Neural progenitor cell (in vitro differentiated cells): ENCODE results near the gene CHST12. TPM values are rescaled to one million over a fixed set of nuclear protein-coding genes. Genes with fewer than 3 reads are reported as not detected.

Experiments
- DNase-seq: peaks from one replicate; pipeline ENCODE4 v3.0.0-alpha.2; 2016; ENCODE audit warnings: low spot score
- H2AFZ ChIP-seq: fragments of 200-600 bp; sonication (generic); replicated peaks from 2 replicates; pipeline ENCODE4 v1.6.1; 2016; ENCODE audit warnings: antibody characterized with exemption
- H3F3A ChIP-seq: fragments of 200-600 bp; sonication (generic); 2 replicates; pipeline ENCODE4 v1.6.1; 2016; ENCODE audit warnings: antibody characterized with exemption, low read depth
- H3K27ac ChIP-seq: fragments of 200-600 bp; sonication (generic); 2 replicates; pipeline ENCODE4 v1.5.1; 2016; ENCODE audit warnings: mild to moderate bottlenecking
- H3K27me3 ChIP-seq: fragments of 200-600 bp; sonication (generic); 2 replicates; pipeline ENCODE4 v1.6.1; 2016; ENCODE audit warnings: mild to moderate bottlenecking, moderate library complexity
- H3K36me3 ChIP-seq: fragments of 200-600 bp; sonication (generic); 2 replicates; pipeline ENCODE4 v1.5.1; 2016
- H3K4me1 ChIP-seq: fragments of 200-600 bp; sonication (generic); 2 replicates; pipeline ENCODE4 v1.6.1; 2016; ENCODE audit warnings: mixed run types
- H3K4me2 ChIP-seq: fragments of 200-600 bp; sonication (generic); 2 replicates; pipeline ENCODE4 v1.6.1; 2016
- H3K4me3 ChIP-seq: fragments of 200-600 bp; sonication (generic); 2 replicates; pipeline ENCODE4 v1.5.1; 2016
- H3K79me2 ChIP-seq: fragments of 200-600 bp; sonication (generic); 2 replicates; pipeline ENCODE4 v1.6.1; 2016; ENCODE audit warnings: low read depth
- H3K9ac ChIP-seq: fragments of 200-600 bp; sonication (generic); 2 replicates; pipeline ENCODE4 v1.6.1; 2016
- H3K9me3 ChIP-seq: fragments of 200-600 bp; sonication (generic); 2 replicates; pipeline ENCODE4 v1.5.1; 2016; ENCODE audit warnings: low read depth
- H4K20me1 ChIP-seq: fragments of 200-600 bp; sonication (generic); 2 replicates; pipeline ENCODE4 v1.6.1; 2016; ENCODE audit warnings: low read depth
- H3K27ac Mint-ChIP-seq: 3 replicates; pipeline ENCODE4 v1.8.0; 2021; ENCODE audit warnings: mixed read lengths
- H3K27me3 Mint-ChIP-seq: 2 replicates; pipeline ENCODE4 v1.8.0; 2022; ENCODE audit warnings: low read depth, mild to moderate bottlenecking, inconsistent platforms, moderate library complexity, mixed read lengths; ENCODE audit not compliant: insufficient read depth
- H3K36me3 Mint-ChIP-seq: 3 replicates; pipeline ENCODE4 v1.8.0; 2021; ENCODE audit warnings: mixed read lengths
- H3K4me1 Mint-ChIP-seq: 3 replicates; pipeline ENCODE4 v1.8.0; 2021; ENCODE audit warnings: mixed read lengths
- H3K4me3 Mint-ChIP-seq: 3 replicates; pipeline ENCODE4 v1.8.0; 2021; ENCODE audit warnings: mild to moderate bottlenecking, moderate library complexity, mixed read lengths
- H3K9me3 Mint-ChIP-seq: 3 replicates; pipeline ENCODE4 v1.8.0; 2020; ENCODE audit warnings: mixed read lengths
- CTCF ChIP-seq: fragments of 200-600 bp; sonication (generic); IDR thresholded peaks from 2 replicates; pipeline ENCODE4 v1.5.1; 2017; ENCODE audit warnings: antibody characterized with exemption, mild to moderate bottlenecking
- EZH2 ChIP-seq: fragments of 200-600 bp; sonication (generic); IDR thresholded peaks from 2 replicates; pipeline ENCODE4 v1.6.1; 2017; ENCODE audit warnings: antibody characterized with exemption, mild to moderate bottlenecking, moderate library complexity
- EZH2phosphoT487 ChIP-seq: fragments of 200-600 bp; sonication (generic); IDR thresholded peaks from 2 replicates; pipeline ENCODE4 v1.6.1; 2017; ENCODE audit warnings: antibody characterized with exemption
- total RNA-seq: library from RNA; depleted of rRNA; stranded (reverse); fragments of >200 nt; gene quantifications from 2 replicates; pipeline ENCODE4 v1.2.3, GENCODE V29; 2015; ENCODE audit warnings: low replicate concordance

Gene CHST12
- total RNA-seq, 1 donor from 2014 or later = 0.43 TPM

GRCh38 chr7:2357571-2357970, 45.8 kb upstream of the CHST12 start:
- Histone ChIP-seq H3F3A (no peaks in the 10 kb centered on the region), H3K9ac (no peak overlapping the region), H2AFZ (no peak overlapping the region), H4K20me1 (peaks cover 65% of the 10 kb centered on the region), H3K9me3 (no peaks in the 10 kb centered on the region), H3K36me3 (no peaks in the 10 kb centered on the region), H3K27me3 (no peaks in the 10 kb centered on the region), H3K4me2 (no peak overlapping the region), H3K4me3 (no peak overlapping the region), H3K79me2 (peaks cover 92% of the 10 kb centered on the region), H3K4me1 (peaks cover 14% of the 10 kb centered on the region), H3K27ac (no peak overlapping the region)
- peak overlapping the region; percentile 14 for H3K4me3 Mint-ChIP-seq
- no peak for DNase-seq
- H3K27ac Mint-ChIP-seq = no peak overlapping the region
- peaks cover 17% of the 10 kb centered on the region for H3K27me3 Mint-ChIP-seq
- no peaks in the 10 kb centered on the region for H3K9me3 Mint-ChIP-seq
- peaks cover 17% of the 10 kb centered on the region for H3K4me1 Mint-ChIP-seq
- peaks cover 9% of the 10 kb centered on the region for H3K36me3 Mint-ChIP-seq
- no peak for TF ChIP-seq CTCF
- TF ChIP-seq EZH2 = no peak
- no peak for TF ChIP-seq EZH2phosphoT487

GRCh38 chr7:2358968-2359527, 44.4 kb upstream of the CHST12 start:
- peak overlapping the region; percentile 32 for H3K9ac ChIP-seq
- H3K4me3 ChIP-seq = no peak overlapping the region
- no peaks in the 10 kb centered on the region for H3K9me3 Mint-ChIP-seq
- H3K4me2 ChIP-seq = no peak overlapping the region
- H3F3A ChIP-seq = no peaks in the 10 kb centered on the region
- no peak overlapping the region for H2AFZ ChIP-seq
- H3K4me1 ChIP-seq = peaks cover 6% of the 10 kb centered on the region
- peaks cover 17% of the 10 kb centered on the region for H3K4me1 Mint-ChIP-seq
- H3K36me3 ChIP-seq = no peaks in the 10 kb centered on the region
- H3K27ac Mint-ChIP-seq = no peak overlapping the region
- TF ChIP-seq EZH2 = no peak
- H3K27ac ChIP-seq = no peak overlapping the region
- H3K9me3 ChIP-seq = no peaks in the 10 kb centered on the region
- peaks cover 14% of the 10 kb centered on the region for H3K36me3 Mint-ChIP-seq
- no peak overlapping the region for H3K4me3 Mint-ChIP-seq
- DNase-seq = no peak
- H3K79me2 ChIP-seq = peaks cover 80% of the 10 kb centered on the region
- peaks cover 65% of the 10 kb centered on the region for H4K20me1 ChIP-seq
- H3K27me3 Mint-ChIP-seq = peaks cover 12% of the 10 kb centered on the region
- no peaks in the 10 kb centered on the region for H3K27me3 ChIP-seq

- Mint-ChIP-seq H3K4me3 (no peak overlapping the region), H3K27me3 (peaks cover 7% of the 10 kb centered on the region), H3K4me1 (peaks cover 17% of the 10 kb centered on the region), H3K27ac (no peak overlapping the region), H3K36me3 (peaks cover 19% of the 10 kb centered on the region), H3K9me3 (no peaks in the 10 kb centered on the region)
- TF ChIP-seq CTCF (no peak), EZH2phosphoT487 (no peak), EZH2 (no peak)
- Histone ChIP-seq H3K9ac (peak overlapping the region; percentile 31), H3F3A (no peaks in the 10 kb centered on the region), H3K36me3 (no peaks in the 10 kb centered on the region), H2AFZ (no peak overlapping the region), H3K79me2 (peaks cover 79% of the 10 kb centered on the region), H3K4me1 (peaks cover 6% of the 10 kb centered on the region), H4K20me1 (peaks cover 68% of the 10 kb centered on the region), H3K4me2 (no peak overlapping the region), H3K4me3 (no peak overlapping the region), H3K27me3 (no peaks in the 10 kb centered on the region), H3K27ac (no peak overlapping the region), H3K9me3 (no peaks in the 10 kb centered on the region)
- no peak for DNase-seq
Measured at GRCh38 chr7:2359610-2360009, 43.8 kb upstream of the CHST12 start.

GRCh38 chr7:2360796-2361195, 42.6 kb upstream of the CHST12 start:
- Histone ChIP-seq H3K4me3 (no peak overlapping the region), H3K27me3 (no peaks in the 10 kb centered on the region), H2AFZ (no peak overlapping the region), H3K36me3 (no peaks in the 10 kb centered on the region), H3K27ac (no peak overlapping the region), H3K79me2 (peaks cover 68% of the 10 kb centered on the region), H3K4me1 (peaks cover 5% of the 10 kb centered on the region), H3F3A (no peaks in the 10 kb centered on the region), H3K9ac (no peak overlapping the region), H3K9me3 (no peaks in the 10 kb centered on the region), H3K4me2 (no peak overlapping the region), H4K20me1 (peaks cover 64% of the 10 kb centered on the region)
- H3K36me3 Mint-ChIP-seq = peaks cover 26% of the 10 kb centered on the region
- H3K4me3 Mint-ChIP-seq = no peak overlapping the region
- H3K27me3 Mint-ChIP-seq = peaks cover 3% of the 10 kb centered on the region
- H3K27ac Mint-ChIP-seq = no peak overlapping the region
- H3K4me1 Mint-ChIP-seq = peaks cover 14% of the 10 kb centered on the region
- no peak for DNase-seq
- no peaks in the 10 kb centered on the region for H3K9me3 Mint-ChIP-seq
- TF ChIP-seq EZH2phosphoT487 (no peak), EZH2 (no peak), CTCF (no peak)
